ENCODE results near the gene MIF. TPM values are rescaled to one million over a fixed set of nuclear protein-coding genes. Genes with fewer than 3 reads are reported as not detected.

Gene MIF
- total and polyA plus RNA-seq, 2 donors (not counting 3 experiments of a cell fraction or from before 2014, with no cell fraction given) = 529 to 674 TPM

DNA sequence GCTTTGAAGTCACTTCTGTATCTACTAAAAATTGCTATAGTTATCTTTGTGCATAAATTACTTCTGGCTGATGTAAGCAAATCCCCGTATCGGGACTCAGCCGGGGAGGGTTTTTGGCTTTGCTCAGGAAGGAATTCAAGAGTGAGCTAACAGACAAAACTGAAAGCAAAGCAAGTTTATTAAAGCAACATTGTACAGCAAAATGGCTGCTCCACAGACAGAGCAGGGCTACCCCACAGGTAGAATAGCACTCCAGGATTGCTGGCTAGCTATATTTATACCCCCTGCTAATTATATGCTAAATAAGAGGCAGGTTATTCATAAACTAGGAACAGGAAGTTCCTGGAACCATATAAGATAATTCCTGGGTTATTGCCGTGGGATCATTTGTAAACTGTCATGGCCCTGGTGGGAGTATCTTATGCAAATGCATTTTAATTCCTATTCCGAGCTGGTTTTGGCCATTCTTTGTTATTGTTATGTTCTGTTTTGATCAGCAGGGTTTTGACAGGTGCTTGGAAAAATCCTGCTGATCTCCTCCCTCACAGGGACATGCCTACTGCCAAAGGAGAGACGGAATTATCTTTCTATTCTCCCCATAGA lies 15.2 kb downstream of the MIF start:
- no peak overlapping the region for H3K9ac ChIP-seq (replicated peaks; ENCODE audit: extremely low read depth, insufficient read depth, low read length)
- H3K27me3 ChIP-seq (ENCODE audit: control insufficient read depth in 2 of 2, insufficient read depth in 2 of 2, low read length in 2 of 2) = peaks cover 3 to 9% of the 10 kb centered on the region in 2 experiments
- H3K9me3 ChIP-seq (replicated peaks; ENCODE audit: control insufficient read depth, insufficient read depth, low read length) = no peaks in the 10 kb centered on the region
- H3K79me2 ChIP-seq (ENCODE audit: control insufficient read depth, insufficient read depth, low read length) = no peaks in the 10 kb centered on the region
- H3K9me1 ChIP-seq (replicated peaks; ENCODE audit: control insufficient read depth, extremely low read depth, insufficient read depth, low read length) = no peaks in the 10 kb centered on the region
- ChIA-PET POLR2A (no interaction called here), CTCF (interaction anchor here (0.7 to 1.4 kb wide), 3 partner anchors 16 to 21 kb away, joined by 3 to 4 read pairs (median 4); partner anchors contain the start of gene MIF)
- dilution Hi-C loops (cut with MboI; ENCODE audit: extremely low pct_ligation_motif_present, low sequenced_read_pairs) = no loop called here
- no TSS peak for BruUV-seq (replicated peaks)
- H4K20me1 ChIP-seq (replicated peaks; ENCODE audit: control insufficient read depth, extremely low read depth, insufficient read depth, low read length) = no peaks in the 10 kb centered on the region
- no peak for DNase-seq (ENCODE audit: low read depth, low spot score)
- TF ChIP-seq POLR2A (IDR thresholded peaks at IDR 0.05; ENCODE audit: low read depth, low read length) = no peak
- no peak for TF ChIP-seq JUN (IDR thresholded peaks at IDR 0.05; ENCODE audit: borderline replicate concordance, insufficient read depth, insufficient read length, low read depth)
- no peak for TF ChIP-seq MYC (IDR thresholded peaks at IDR 0.05; ENCODE audit: low read depth, low read length)
- TF ChIP-seq GATA2 (IDR thresholded peaks at IDR 0.05; ENCODE audit: insufficient read depth, insufficient read length, low read depth, low read length) = no peak
- TF ChIP-seq FOS (IDR thresholded peaks at IDR 0.05; ENCODE audit: borderline replicate concordance, insufficient read depth, low read length) = no peak
- TF ChIP-seq EZH2 (IDR thresholded peaks at IDR 0.05; ENCODE audit: borderline replicate concordance, low read depth, low read length, severe bottlenecking) = no peak
- TF ChIP-seq, protein P1, sequence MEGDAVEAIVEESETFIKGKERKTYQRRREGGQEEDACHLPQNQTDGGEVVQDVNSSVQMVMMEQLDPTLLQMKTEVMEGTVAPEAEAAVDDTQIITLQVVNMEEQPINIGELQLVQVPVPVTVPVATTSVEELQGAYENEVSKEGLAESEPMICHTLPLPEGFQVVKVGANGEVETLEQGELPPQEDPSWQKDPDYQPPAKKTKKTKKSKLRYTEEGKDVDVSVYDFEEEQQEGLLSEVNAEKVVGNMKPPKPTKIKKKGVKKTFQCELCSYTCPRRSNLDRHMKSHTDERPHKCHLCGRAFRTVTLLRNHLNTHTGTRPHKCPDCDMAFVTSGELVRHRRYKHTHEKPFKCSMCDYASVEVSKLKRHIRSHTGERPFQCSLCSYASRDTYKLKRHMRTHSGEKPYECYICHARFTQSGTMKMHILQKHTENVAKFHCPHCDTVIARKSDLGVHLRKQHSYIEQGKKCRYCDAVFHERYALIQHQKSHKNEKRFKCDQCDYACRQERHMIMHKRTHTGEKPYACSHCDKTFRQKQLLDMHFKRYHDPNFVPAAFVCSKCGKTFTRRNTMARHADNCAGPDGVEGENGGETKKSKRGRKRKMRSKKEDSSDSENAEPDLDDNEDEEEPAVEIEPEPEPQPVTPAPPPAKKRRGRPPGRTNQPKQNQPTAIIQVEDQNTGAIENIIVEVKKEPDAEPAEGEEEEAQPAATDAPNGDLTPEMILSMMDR (IDR thresholded peaks at IDR 0.05; ENCODE audit: extremely low read depth in 1 of 2, insufficient read depth in 1 of 2, low read depth in 1 of 2, low read length in 2 of 2) = no peak
- TF ChIP-seq, protein P2, sequence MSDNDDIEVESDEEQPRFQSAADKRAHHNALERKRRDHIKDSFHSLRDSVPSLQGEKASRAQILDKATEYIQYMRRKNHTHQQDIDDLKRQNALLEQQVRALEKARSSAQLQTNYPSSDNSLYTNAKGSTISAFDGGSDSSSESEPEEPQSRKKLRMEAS (IDR thresholded peaks at IDR 0.05; ENCODE audit: insufficient read depth, insufficient read length) = no peak
- TF ChIP-seq POLR2AphosphoS5 (IDR thresholded peaks at IDR 0.05; ENCODE audit: insufficient read depth, low read depth, low read length) = no peak
- H3K4me3 ChIP-seq (replicated peaks in 1 of 3; ENCODE audit: insufficient read depth in 1 of 3, low read depth in 1 of 3, low read length in 3 of 3) = no peak overlapping the region
- no peak overlapping the region for H3K27ac ChIP-seq (ENCODE audit: insufficient read depth, low read depth, low read length)
- H3K4me2 ChIP-seq (ENCODE audit: insufficient read depth, low read length) = no peak overlapping the region
- H3K36me3 ChIP-seq (ENCODE audit: control insufficient read depth in 2 of 2, extremely low read depth in 1 of 2, insufficient read depth in 2 of 2, low read length in 2 of 2) = peaks cover 0 to 2% of the 10 kb centered on the region in 2 experiments
- H3K4me1 ChIP-seq (ENCODE audit: control insufficient read depth, extremely low read depth, insufficient read depth, low read length) = peaks cover 12% of the 10 kb centered on the region
- no peak overlapping the region for H2AFZ ChIP-seq (ENCODE audit: low read depth, low read length)
- intact Hi-C loops (cut with micrococcal nuclease) = no loop called here
- no peak for FAIRE-seq
